Right lobe of liver (tissue), 4 donors: ENCODE results near the gene SLC23A3.

Experiments used
- POLR2A ChIP-seq: fragments of 450-650 bp; IDR thresholded peaks from one replicate; pipeline ENCODE4 v1.6.1; 2017; ENCODE audit warnings: antibody characterized with exemption, mild to moderate bottlenecking
- TF ChIP-seq, protein P1 (sequence below), 4 donors: fragments of 200-600 bp in 3 of 4; fragments of 450-650 bp in 1 of 4; IDR thresholded peaks; one replicate each; pipeline versions ENCODE4 v1.5.1 to v1.8.0; 2016 to 2022; ENCODE audit warnings: antibody characterized with exemption in 4 of 4, mild to moderate bottlenecking in 2 of 4
- donor health status: DM: no; HTN: no; CAD: no.
- donor health status: DM: no; HTN: no; CAD: no.
- donor health status: DM: no; HTN: yes; CAD: no.

DNA sequence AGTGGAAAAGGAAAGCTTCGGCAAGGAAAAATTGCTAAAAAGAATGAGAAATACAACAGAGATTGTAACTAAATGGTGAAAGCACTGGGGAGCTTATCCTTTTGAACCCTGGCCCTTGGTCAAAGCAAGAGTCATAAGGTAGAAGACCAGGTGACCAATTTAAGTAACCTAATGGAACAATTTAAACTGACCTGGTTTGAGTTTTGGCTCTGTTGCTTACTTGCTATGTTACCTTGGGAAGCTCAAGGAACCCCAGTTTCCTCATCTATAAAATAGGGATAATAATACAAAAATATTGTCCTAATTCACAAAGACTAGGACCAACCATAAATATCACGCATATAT is 57.8 kb downstream of the SLC23A3 start:
- no peak for TF ChIP-seq POLR2A
- TF ChIP-seq, protein P1, sequence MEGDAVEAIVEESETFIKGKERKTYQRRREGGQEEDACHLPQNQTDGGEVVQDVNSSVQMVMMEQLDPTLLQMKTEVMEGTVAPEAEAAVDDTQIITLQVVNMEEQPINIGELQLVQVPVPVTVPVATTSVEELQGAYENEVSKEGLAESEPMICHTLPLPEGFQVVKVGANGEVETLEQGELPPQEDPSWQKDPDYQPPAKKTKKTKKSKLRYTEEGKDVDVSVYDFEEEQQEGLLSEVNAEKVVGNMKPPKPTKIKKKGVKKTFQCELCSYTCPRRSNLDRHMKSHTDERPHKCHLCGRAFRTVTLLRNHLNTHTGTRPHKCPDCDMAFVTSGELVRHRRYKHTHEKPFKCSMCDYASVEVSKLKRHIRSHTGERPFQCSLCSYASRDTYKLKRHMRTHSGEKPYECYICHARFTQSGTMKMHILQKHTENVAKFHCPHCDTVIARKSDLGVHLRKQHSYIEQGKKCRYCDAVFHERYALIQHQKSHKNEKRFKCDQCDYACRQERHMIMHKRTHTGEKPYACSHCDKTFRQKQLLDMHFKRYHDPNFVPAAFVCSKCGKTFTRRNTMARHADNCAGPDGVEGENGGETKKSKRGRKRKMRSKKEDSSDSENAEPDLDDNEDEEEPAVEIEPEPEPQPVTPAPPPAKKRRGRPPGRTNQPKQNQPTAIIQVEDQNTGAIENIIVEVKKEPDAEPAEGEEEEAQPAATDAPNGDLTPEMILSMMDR (IDR thresholded peaks at IDR 0.05), result no peak
